HG03442 (cell line): ENCODE measurements around the gene LACC1.
A peak's percentile ranks its signal among the peaks of the same experiment; 100 is the strongest.

Experiments
- ATAC-seq: cut with Tn5 transposase; IDR thresholded peaks from one replicate; pipeline ENCODE4 v1.9.1; 2021; ENCODE audit warnings: mild to moderate bottlenecking, moderate library complexity; ENCODE audit not compliant: unreplicated experiment

The LACC1 gene

GRCh38 chr13:43883631-43884030 is 3.9 kb downstream of the LACC1 start:
- no peak for ATAC-seq

GRCh38 chr13:43884222-43884621 is 4.5 kb downstream of the LACC1 start:
- no peak for ATAC-seq

- ATAC-seq: no peak
Measured at GRCh38 chr13:43894438-43894837, 14.7 kb downstream of the LACC1 start.

DNA sequence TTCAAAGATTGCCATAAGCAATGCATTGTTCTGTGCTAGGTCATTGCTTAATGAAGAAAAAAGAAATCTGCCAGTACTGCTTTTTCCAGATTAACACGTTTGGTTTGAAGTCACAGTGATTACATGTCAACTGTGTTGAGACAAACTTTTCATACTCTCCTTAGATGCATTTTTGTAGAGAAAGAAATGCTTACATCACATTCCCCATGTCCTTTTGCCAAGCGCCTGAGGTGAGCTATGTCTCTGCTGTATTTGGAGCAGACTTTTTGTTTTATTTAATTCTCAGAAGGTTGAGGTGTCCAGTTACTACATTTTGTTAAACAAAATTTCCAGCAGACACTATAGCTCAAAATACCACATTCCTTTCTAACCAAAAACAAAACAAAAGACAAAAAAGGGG is 16.2 kb downstream of the LACC1 start:
- ATAC-seq: no peak

DNA sequence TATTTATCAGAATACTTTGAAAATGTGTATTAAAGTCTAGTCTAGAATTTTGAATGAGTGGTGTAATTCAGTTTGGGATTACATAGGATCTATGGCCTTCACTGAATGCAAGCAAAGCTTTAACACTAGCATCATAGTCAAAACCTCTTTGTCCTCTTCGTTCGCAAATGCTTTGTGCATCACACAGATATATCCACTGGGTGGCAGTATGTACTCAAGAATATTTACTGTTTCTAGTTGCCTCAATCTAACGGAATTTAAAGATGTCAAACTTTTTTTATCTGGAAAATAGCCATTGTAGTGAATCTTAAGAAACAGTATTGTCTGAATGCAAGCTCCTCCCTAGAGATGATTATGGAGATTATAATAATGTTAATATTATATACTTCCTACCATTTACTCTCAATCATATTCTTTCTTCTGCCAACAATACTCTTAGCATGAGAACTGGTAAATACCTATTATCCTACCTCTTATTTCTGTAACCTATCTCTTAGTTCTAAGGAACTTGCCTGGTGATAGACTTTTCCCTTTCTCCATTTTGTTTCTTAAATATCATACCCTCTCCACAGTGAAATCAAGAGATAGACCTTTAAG is 25.8 kb downstream of the LACC1 start:
- ATAC-seq: peak; percentile 45

DNA sequence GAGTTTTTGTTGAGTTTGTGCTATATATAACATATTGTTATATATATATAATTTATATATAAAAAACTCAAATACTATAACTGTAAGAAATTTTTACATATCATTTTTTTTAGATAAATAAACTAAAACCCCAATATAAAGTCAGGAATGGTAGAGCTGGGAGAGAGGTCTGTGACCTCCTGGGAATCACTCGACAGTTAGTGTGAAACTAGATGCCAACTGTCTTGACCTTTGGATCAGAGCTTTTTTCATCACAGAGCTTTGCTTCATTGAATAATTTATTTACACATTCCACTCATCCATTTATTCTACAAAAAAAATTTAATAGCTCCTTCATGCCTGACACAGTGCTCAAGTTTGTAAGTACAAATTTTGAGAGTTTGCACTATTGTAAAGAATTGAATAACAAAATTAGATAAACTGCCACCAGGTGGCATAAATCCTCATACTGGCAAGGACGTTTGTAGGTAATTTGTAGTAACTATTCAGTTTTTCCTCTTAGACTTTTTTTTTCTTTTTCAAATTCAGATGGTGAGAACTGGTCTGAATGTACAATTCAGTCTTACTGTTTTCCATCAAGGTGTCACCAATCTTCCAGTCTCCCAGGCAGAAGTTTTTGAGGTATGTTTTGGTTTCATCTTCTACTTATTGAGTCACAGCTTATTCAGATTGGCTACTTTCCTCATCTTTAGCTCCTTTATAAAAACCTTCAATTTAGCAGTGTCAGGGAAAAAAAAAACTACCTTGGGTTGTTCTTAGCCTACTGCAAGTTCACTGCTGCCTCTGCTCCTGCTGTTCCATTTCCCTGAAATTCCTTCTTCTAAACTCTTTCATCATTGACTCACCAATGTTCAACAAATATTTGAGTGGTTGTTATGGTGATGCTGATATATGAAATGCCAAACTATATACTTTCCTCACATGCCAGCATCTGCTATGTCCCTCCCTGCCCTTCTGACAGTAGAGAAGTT is 28.7 kb downstream of the LACC1 start:
- ATAC-seq: no peak

GRCh38 chr13:43910856-43911255 is 31.2 kb downstream of the LACC1 start:
- ATAC-seq: no peak

GRCh38 chr13:43911278-43911677 is 31.6 kb downstream of the LACC1 start:
- no peak for ATAC-seq

DNA sequence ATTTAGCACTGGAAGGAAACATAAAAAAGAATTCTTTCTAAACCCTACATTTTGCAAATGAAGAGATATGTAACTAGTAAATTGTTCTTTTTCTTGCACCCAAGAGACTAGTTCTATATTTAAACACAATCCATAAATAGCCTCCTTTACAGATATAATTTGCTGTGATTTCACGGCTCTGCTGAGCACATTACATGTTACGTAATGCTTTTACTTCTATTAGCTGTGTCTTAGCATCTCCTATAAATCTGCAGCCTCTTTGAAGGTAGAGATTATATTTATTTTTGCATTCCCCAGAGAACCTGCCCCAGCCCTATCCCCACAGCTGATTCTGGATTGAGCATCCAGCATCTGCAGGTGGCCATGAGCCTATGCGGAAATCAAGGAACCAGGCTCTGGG is 32.2 kb downstream of the LACC1 start:
- ATAC-seq: no peak

DNA sequence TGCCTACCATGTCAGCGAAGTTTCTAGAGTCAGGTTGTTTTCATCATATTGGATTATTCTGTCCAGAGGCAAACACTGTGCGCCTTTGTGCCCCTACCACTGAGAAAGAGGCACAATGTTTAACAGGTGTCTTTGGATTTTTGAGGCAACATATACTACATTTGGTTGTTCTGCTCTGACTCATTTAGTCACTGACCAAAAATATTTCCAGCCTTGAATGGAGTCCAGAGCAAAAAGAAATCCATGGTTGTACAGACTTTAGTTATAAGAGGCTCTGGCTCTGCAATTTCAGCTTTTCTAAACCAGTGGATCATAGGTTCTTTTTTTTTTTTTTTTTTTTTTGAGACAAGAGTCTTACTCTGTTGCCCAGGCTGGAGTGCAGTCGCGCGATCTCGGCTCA is 35.7 kb downstream of the LACC1 start:
- ATAC-seq: no peak

DNA sequence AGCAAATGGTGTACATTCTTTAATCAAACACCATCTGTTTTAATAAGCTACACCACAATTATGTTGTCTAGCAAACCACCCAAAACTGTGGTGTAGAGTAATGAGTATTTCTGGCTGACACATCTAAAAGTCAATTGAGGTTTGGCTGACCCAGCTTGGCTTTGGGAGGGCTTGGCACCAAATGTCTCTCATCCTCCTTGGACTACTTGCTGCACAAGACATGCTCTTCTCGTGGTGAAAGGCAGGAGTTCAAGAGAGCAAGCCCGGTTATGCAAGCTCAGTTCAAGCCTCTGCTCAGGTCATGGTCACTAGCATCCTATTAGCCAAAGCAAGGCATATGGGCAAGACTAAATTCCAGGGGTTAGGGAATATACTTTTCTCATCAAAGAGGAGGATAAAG is 37.1 kb downstream of the LACC1 start:
- no peak for ATAC-seq

GRCh38 chr13:43918636-43919035 is 38.9 kb downstream of the LACC1 start:
- no peak for ATAC-seq

DNA sequence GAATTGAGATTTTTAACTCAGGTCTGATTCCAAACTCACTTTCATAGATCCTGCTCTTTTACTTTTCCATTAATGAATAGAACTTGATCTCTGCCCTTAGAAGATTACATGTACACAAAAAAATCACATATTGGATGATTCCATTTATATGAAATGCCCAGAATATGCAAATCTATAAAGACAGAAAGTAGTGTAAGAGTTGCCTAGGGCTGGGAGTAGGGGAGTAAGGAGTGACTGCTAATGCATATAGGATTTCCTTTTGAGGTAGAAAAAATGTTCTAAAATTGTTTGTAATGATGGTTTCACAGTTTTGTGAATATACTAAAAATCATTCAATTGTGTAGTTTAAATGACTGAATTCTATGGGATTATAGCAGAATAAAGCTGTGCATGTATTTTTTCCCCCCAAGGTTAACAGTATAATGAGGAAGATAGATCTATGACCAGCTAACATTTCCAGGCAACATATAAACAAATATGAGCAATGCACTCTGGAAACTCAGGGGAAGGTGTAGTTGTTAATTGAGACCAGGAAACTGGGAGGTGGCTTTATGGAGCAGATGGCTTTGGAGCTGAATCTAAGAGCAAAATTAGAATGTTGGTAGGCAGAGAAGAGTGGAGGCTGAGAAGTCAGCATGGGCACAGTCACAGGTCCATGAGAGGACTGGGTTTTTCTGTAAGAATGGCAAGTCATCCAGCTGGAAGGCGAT is 41.4 kb downstream of the LACC1 start:
- ATAC-seq: no peak

- peak; percentile 74 for ATAC-seq
Measured at GRCh38 chr13:43924549-43925245, 45.0 kb downstream of the LACC1 start.

DNA sequence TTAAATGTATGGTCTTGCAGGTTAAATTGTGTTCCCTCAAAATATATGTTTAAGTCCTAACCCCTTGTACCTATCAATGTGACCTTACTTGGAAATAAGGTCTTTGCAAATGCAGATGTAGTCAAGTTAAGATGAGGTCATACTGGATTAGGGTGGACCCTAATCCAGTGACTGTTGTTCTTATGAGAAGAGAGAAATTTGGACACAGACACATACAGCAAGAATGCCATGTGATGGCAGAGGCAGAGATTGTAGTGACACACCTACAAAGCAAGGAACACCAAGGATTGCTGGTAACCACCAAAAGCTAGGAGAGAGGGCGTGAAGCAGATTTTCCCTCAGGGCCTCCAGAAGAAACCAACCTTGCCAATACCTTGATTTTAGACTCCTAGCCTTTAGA is 50.2 kb downstream of the LACC1 start:
- no peak for ATAC-seq

DNA sequence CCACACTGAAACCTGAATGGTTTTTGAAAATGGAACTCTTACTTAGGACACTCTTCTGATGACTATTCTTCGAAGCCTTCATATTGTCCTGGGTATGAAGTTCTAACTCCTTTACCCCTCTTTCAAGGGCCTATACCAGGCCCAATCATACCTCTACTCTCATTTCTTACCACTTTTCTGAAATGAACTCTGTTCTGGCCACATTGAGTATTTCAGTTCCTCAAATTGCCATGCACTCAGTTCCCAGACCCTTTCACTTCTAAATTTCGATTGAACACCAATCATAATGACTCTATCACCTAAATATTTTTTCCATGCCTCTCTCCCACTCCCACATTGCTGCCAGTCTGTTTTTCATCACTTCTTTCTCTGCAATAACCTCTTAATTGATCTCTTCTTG is 53.7 kb downstream of the LACC1 start:
- ATAC-seq: peak; percentile 100

DNA sequence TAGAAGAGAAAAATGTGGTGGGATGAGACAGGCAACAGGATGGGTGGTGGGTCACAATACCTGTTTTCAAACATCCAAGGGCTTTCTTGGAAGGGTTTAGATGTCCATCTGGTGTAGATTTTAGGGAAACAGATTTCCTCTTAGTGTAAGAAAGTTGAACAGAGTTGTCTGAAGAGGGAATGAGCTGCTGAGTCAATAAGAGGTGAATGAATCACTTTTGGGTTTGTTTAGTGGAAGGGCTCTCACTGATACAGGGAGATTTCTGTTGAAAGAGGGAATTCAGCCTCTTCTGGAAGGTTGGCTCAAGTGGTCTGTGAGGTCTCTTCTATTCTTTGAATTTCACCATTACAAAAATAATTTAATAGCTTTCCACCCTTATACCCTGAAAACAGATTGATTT is 54.6 kb downstream of the LACC1 start:
- no peak for ATAC-seq

DNA sequence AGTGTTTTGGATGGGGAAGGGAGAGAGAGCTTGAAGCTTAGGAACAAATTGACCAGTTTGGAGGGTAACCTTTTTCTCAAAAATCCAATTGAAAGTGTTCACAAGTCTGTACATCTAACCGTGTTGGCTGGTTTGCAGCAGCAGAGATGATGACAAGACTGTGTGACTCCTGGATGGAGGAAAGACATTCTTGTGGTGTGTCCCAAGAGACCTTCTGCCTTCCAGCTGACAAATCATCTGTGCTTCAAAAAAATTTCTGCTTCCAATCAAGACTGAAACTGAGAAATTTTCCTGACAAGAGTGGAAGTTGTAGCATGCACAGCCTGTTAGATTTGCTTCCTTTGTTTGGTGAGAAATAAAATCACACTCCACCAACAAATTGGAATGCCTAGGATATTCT is 56.2 kb downstream of the LACC1 start:
- no peak for ATAC-seq

DNA sequence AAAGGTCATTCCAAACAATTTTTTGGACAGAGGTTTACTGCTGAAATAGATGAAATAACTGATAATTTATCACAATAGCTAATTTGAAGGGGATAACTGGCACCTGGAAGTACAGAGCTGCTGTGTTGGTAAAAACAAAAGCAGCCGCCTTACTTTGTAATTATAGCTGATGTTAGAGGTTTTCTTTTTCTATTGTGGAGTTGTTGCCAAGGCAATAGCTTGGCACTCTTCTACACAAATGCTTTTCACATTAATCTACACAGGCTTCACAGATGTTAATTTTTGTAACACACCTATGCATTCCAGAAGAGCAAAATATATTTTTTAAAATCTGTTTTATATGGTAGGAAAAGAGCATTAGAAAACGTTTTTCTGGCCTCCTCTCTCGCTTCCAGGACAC is 56.9 kb downstream of the LACC1 start:
- no peak for ATAC-seq

DNA sequence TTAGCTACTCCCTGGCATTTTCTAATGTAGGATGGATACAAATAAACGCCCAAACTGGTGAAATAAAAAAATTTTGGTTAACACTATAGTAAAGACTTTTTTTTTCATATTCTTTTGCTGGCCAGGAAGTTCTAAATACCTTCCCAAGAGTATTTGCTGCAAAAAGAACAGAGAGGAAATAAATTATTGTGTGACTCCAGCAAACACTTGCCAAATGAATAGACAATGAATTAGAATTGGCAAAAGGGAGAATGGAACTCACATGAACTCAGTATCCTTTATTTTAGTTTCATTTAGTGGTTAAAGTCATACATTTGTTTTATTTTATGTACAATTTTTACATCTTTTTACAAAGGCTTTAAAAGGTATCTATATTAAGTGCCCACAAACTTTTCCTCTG is 58.1 kb downstream of the LACC1 start:
- ATAC-seq: no peak

DNA sequence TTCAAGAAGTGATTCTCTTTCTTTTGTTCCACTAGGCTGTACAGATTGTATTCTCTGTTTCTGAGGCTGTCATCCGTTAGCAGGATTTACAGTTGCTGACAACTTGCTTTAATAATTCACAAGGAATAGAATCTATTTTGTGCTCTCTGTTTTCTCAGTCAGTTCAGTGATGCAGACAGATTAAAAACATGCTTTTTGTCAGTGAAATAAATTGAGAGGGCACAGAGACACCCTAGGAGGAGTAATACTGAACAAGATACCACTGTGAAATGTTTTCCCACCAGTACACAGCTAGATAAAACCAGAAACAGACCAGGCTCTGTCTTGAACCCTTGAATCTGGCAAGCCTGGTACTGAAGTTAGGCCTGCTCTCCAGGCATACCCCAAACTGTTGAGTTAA is 58.7 kb downstream of the LACC1 start:
- no peak for ATAC-seq
